Brain microvascular endothelial cell (primary cell): Measurements from ENCODE around the gene CHRNA7.

Experiments
- DNase-seq: peaks from one replicate; pipeline ENCODE4 v3.0.0-alpha.2; 2020
- H3K27ac ChIP-seq: fragments of 250-450 bp; sonication (Bioruptor Pico); 2 replicates; pipeline ENCODE4 v1.5.1; 2020; ENCODE audit warnings: mild to moderate bottlenecking, moderate library complexity
- H3K27me3 ChIP-seq: fragments of 250-450 bp; sonication (Bioruptor Pico); replicated peaks from 2 replicates; pipeline ENCODE4 v1.5.1; 2020; ENCODE audit warnings: mild to moderate bottlenecking
- H3K36me3 ChIP-seq: fragments of 250-450 bp; sonication (Bioruptor Pico); replicated peaks from 2 replicates; pipeline ENCODE4 v1.5.1; 2020; ENCODE audit warnings: mild to moderate bottlenecking
- H3K4me3 ChIP-seq: 2 replicates; pipeline ENCODE4 v1.5.1; 2011; ENCODE audit warnings: low read depth, mild to moderate bottlenecking, control low read depth, low read length, moderate library complexity
- CTCF ChIP-seq: IDR thresholded peaks from 2 replicates; pipeline ENCODE4 v1.5.1; 2011; ENCODE audit warnings: low read depth, mild to moderate bottlenecking, moderate library complexity, low read length, control low read depth, inconsistent platforms; ENCODE audit errors: missing control alignments
- in situ Hi-C: cut with HindIII; loops from 2 replicates; pipeline ENCODE4 v1.10.0; 2017; ENCODE audit warnings: low sequenced_read_pairs, low pct_ligation_motif_present

The CHRNA7 gene

GRCh38 chr15:32099956-32100684 lies 69.8 kb downstream of the CHRNA7 start:
- no peaks in the 10 kb centered on the region for H3K36me3 ChIP-seq
- DNase-seq = no peak
- no peaks in the 10 kb centered on the region for H3K27me3 ChIP-seq
- no peak for TF ChIP-seq CTCF
- H3K4me3 ChIP-seq = no peak overlapping the region
- in situ Hi-C loops = no loop called here
- H3K27ac ChIP-seq = no peak overlapping the region

GRCh38 chr15:32104061-32104995 lies 74.0 kb downstream of the CHRNA7 start:
- H3K36me3 ChIP-seq = no peaks in the 10 kb centered on the region
- in situ Hi-C loops = no loop called here
- no peak for TF ChIP-seq CTCF
- H3K27ac ChIP-seq = no peak overlapping the region
- no peak overlapping the region for H3K4me3 ChIP-seq
- no peaks in the 10 kb centered on the region for H3K27me3 ChIP-seq
- no peak for DNase-seq

GRCh38 chr15:32105258-32106241 lies 75.2 kb downstream of the CHRNA7 start:
- no peak for DNase-seq
- Histone ChIP-seq H3K4me3 (no peak overlapping the region), H3K27ac (no peak overlapping the region), H3K27me3 (no peaks in the 10 kb centered on the region), H3K36me3 (no peaks in the 10 kb centered on the region)
- no peak for TF ChIP-seq CTCF
- in situ Hi-C loops = no loop called here

GRCh38 chr15:32106401-32107381 lies 76.4 kb downstream of the CHRNA7 start:
- TF ChIP-seq CTCF = no peak
- Histone ChIP-seq H3K36me3 (no peaks in the 10 kb centered on the region), H3K4me3 (no peak overlapping the region), H3K27ac (no peak overlapping the region), H3K27me3 (no peaks in the 10 kb centered on the region)
- in situ Hi-C loops = no loop called here
- no peak for DNase-seq
